ENCODE results near the gene TOR1B.

TOR1B gene

GRCh38 chr9:129778469-129778868 lies 24.5 kb upstream of the TOR1B start:
- Histone ChIP-seq H3K36me3 (ENCODE audit: control insufficient read depth in 2 of 2, insufficient read depth in 1 of 2, low read length in 2 of 2) (no peaks in the 10 kb centered on the region), H3K27ac (ENCODE audit: extremely low read depth, low read depth, low read length) (no peak overlapping the region), H3K4me1 (ENCODE audit: control insufficient read depth, insufficient read depth, low read length) (no peaks in the 10 kb centered on the region), H3K4me3 (ENCODE audit: low read depth, low read length) (no peak overlapping the region), H3K9me3 (ENCODE audit: control insufficient read depth, insufficient read depth, low read depth, low read length) (no peaks in the 10 kb centered on the region)
- ChIA-PET POLR2A (no interaction called here), CTCF (interaction anchor here (0.9 to 4.7 kb wide), 5 partner anchors 23 to 139 kb away, joined by 3 to 57 read pairs (median 19); partner anchors contain the start of gene ASB6)
- TF ChIP-seq ZNF121 (tag by site-specific recombination; IDR thresholded peaks at IDR 0.05) (peak; percentile 94), ZNF10 (tag by site-specific recombination; IDR thresholded peaks at IDR 0.05) (no peak)

DNA sequence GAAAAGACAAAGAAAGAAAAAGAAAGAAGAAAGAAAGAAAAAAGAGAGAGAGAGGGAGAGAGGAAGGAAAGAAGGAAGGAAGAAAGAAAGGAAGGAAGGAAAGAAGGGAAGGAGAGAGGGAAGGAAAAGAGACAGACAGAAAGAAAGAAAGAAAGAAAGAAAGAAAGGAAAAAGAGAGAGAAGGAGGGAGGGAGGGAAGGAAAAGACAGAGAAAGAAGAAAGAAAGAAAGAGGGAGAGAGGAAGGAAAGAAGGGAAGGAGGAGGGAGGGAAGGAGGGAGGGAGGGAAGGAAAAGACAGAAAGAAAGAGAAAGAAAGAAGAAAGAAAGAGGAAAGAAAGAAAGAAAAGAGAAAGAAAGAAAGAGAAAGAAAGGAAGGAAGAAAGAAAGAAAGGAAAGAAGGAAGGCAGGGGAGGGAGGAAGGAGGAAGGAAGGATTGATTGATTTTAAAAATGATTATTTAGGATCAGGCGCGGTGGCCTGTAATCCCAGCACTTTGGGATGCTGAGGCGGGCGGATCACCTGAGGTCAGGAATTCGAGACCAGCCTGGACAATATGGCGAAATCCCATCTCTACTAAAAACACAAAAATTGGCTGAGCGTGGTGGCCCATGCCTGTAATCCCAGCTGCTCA lies 23.3 kb upstream of the TOR1B start:
- no peaks in the 10 kb centered on the region for H3K9me3 ChIP-seq (ENCODE audit: control insufficient read depth, insufficient read depth, low read depth, low read length)
- TF ChIP-seq PRDM1 (tag by site-specific recombination; IDR thresholded peaks at IDR 0.05) (peak; percentile 82), ZNF366 (tag by site-specific recombination; conservative IDR thresholded peaks at IDR 0.05) (peak; percentile 99), ZNF791 (tag by site-specific recombination; IDR thresholded peaks at IDR 0.05) (peak; percentile 50; the same call in 1 of the 2 replicates), ZNF266 (tag by site-specific recombination; IDR thresholded peaks at IDR 0.05; ENCODE audit: low read depth) (peak; percentile 14; the same call in 1 of the 2 replicates), ZNF530 (tag by site-specific recombination; IDR thresholded peaks at IDR 0.05; ENCODE audit: low read depth) (no peak)
- H3K4me3 ChIP-seq (ENCODE audit: low read depth, low read length): no peak overlapping the region
- no peaks in the 10 kb centered on the region for H3K36me3 ChIP-seq (ENCODE audit: control insufficient read depth in 2 of 2, insufficient read depth in 1 of 2, low read length in 2 of 2)
- CTCF ChIA-PET: interaction anchor here (1.5 to 8.8 kb wide), 3 partner anchors 41 to 155 kb away, joined by 5 to 220 read pairs (median 57); no protein-coding TSS in a partner anchor
- no peak overlapping the region for H3K27ac ChIP-seq (ENCODE audit: extremely low read depth, low read depth, low read length)
- POLR2A ChIA-PET: interaction anchor here (0.6 kb wide), 1 partner anchor 11 kb away, joined by 7 read pairs; no protein-coding TSS in a partner anchor
- no peaks in the 10 kb centered on the region for H3K4me1 ChIP-seq (ENCODE audit: control insufficient read depth, insufficient read depth, low read length)

DNA sequence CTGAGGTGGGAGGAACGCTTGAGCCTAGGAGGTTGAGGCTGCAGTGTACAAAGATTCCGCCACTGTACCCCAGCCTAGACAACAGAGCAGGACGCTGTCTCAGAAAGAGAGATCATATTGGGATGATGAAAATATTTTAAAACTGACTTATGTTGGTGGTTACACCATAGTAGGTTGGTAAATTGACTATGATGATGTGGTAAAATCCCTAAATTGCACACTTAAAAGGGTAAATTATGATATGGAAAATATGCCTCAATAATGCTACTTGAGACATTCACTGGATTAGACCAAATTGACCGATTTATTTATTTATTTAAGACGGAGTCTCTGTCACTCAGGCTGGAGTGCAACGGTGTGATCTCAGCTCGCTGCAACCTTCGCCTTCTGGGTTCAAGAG lies 21.9 kb upstream of the TOR1B start:
- H3K9me3 ChIP-seq (ENCODE audit: control insufficient read depth, insufficient read depth, low read depth, low read length): no peaks in the 10 kb centered on the region
- H3K4me1 ChIP-seq (ENCODE audit: control insufficient read depth, insufficient read depth, low read length): no peaks in the 10 kb centered on the region
- CTCF ChIA-PET: interaction anchor here (0.8 to 12.1 kb wide), 8 partner anchors 13 to 156 kb away, joined by 3 to 253 read pairs (median 7); no protein-coding TSS in a partner anchor
- no peak overlapping the region for H3K27ac ChIP-seq (ENCODE audit: extremely low read depth, low read depth, low read length)
- POLR2A ChIA-PET: interaction anchor here (0.6 to 0.7 kb wide), 2 partner anchors 34 to 142 kb away, joined by 3 read pairs; no protein-coding TSS in a partner anchor
- H3K4me3 ChIP-seq (ENCODE audit: low read depth, low read length): no peak overlapping the region
- H3K36me3 ChIP-seq (ENCODE audit: control insufficient read depth in 2 of 2, insufficient read depth in 1 of 2, low read length in 2 of 2): no peaks in the 10 kb centered on the region
- TF ChIP-seq GLI2 (tag by site-specific recombination; IDR thresholded peaks at IDR 0.05; ENCODE audit: borderline replicate concordance, low read depth) (no peak), OVOL3 (tag by site-specific recombination; IDR thresholded peaks at IDR 0.05) (no peak), ZNF843 (tag by site-specific recombination; IDR thresholded peaks at IDR 0.05) (no peak), ZNF658 (tag by site-specific recombination; IDR thresholded peaks at IDR 0.05) (no peak), ZNF302 (tag by site-specific recombination; IDR thresholded peaks at IDR 0.05; ENCODE audit: low read depth) (no peak), ZNF398 (tag by site-specific recombination; IDR thresholded peaks at IDR 0.05) (no peak), ZNF549 (tag by site-specific recombination; IDR thresholded peaks at IDR 0.05) (no peak), HOXC10 (CRISPR knock-in tag; IDR thresholded peaks at IDR 0.05) (no peak), ZNF747 (tag by site-specific recombination; IDR thresholded peaks at IDR 0.05) (no peak), ZNF354C (tag by site-specific recombination; IDR thresholded peaks at IDR 0.05; ENCODE audit: borderline replicate concordance, low read depth) (no peak)
- TF ChIP-seq, protein P1, sequence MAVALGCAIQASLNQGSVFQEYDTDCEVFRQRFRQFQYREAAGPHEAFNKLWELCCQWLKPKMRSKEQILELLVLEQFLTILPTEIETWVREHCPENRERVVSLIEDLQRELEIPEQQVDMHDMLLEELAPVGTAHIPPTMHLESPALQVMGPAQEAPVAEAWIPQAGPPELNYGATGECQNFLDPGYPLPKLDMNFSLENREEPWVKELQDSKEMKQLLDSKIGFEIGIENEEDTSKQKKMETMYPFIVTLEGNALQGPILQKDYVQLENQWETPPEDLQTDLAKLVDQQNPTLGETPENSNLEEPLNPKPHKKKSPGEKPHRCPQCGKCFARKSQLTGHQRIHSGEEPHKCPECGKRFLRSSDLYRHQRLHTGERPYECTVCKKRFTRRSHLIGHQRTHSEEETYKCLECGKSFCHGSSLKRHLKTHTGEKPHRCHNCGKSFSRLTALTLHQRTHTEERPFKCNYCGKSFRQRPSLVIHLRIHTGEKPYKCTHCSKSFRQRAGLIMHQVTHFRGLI (tag by site-specific recombination; IDR thresholded peaks at IDR 0.05): no peak
- TF ChIP-seq, protein P2, sequence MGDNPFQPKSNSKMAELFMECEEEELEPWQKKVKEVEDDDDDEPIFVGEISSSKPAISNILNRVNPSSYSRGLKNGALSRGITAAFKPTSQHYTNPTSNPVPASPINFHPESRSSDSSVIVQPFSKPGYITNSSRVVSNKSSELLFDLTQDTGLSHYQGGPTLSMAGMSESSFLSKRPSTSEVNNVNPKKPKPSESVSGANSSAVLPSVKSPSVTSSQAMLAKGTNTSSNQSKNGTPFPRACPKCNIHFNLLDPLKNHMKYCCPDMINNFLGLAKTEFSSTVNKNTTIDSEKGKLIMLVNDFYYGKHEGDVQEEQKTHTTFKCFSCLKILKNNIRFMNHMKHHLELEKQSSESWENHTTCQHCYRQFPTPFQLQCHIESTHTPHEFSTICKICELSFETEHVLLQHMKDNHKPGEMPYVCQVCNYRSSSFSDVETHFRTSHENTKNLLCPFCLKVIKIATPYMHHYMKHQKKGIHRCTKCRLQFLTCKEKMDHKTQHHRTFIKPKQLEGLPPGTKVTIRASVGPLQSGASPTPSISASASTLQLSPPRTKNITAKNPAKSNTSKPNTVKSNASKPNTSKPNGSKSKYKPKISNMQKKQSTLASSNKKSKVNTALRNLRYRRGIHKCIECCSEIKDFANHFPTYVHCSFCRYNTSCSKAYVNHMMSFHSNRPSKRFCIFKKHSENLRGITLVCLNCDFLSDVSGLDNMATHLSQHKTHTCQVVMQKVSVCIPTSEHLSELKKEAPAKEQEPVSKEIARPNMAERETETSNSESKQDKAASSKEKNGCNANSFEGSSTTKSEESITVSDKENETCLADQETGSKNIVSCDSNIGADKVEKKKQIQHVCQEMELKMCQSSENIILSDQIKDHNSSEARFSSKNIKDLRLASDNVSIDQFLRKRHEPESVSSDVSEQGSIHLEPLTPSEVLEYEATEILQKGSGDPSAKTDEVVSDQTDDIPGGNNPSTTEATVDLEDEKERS (tag by site-specific recombination; IDR thresholded peaks at IDR 0.05): no peak
- TF ChIP-seq, protein P3, sequence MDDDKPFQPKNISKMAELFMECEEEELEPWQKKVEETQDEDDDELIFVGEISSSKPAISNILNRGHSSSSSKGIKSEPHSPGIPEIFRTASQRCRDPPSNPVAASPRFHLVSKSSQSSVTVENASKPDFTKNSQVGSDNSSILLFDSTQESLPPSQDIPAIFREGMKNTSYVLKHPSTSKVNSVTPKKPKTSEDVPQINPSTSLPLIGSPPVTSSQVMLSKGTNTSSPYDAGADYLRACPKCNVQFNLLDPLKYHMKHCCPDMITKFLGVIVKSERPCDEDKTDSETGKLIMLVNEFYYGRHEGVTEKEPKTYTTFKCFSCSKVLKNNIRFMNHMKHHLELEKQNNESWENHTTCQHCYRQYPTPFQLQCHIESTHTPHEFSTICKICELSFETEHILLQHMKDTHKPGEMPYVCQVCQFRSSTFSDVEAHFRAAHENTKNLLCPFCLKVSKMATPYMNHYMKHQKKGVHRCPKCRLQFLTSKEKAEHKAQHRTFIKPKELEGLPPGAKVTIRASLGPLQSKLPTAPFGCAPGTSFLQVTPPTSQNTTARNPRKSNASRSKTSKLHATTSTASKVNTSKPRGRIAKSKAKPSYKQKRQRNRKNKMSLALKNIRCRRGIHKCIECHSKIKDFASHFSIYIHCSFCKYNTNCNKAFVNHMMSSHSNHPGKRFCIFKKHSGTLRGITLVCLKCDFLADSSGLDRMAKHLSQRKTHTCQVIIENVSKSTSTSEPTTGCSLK (tag by site-specific recombination; IDR thresholded peaks at IDR 0.05): no peak
